Panc1 (cell line): ENCODE data around the gene ZNF526. TPM values are rescaled to one million over a fixed set of nuclear protein-coding genes. Genes with fewer than 3 reads are reported as not detected.

ENCODE experiments used
- ATAC-seq: fragments of 200-7000 bp; cut with Tn5 transposase; 2 replicates; pipeline ENCODE4 v1.9.1; 2020; ENCODE audit warnings: mild to moderate bottlenecking, moderate library complexity
- BruUV-seq: library from RNA; stranded (reverse); fragments of 400-500 nt; replicated peaks from 2 replicates; lab custom pipeline; 2021; lab: Mats Ljungman, UMichigan
- CTCF ChIA-PET: fragments of 300-600 bp; sonication (Branson Sonifier 250); formaldehyde crosslinking; loops from one replicate; lab custom pipeline; 2022; ENCODE audit warnings: antibody characterized with exemption; lab: Charles Lee
- POLR2A ChIA-PET: fragments of 300-600 bp; sonication (Branson Sonifier 250); formaldehyde crosslinking; loops from one replicate; lab custom pipeline; 2022; ENCODE audit warnings: antibody characterized with exemption; lab: Charles Lee
- DNase-seq: peaks from one replicate; pipeline ENCODE4 v3.0.0-alpha.2; 2010; ENCODE audit warnings: low read depth, low spot score
- H3K27ac ChIP-seq: 2 replicates; pipeline ENCODE4 v1.5.1; 2011; ENCODE audit warnings: mild to moderate bottlenecking, low read length, inconsistent platforms
- H3K27me3 ChIP-seq: fragments of 200-500 bp; sonication (Bioruptor generic); 2 replicates; pipeline ENCODE4 v1.6.0; 2014; ENCODE audit warnings: low read length, inconsistent platforms; ENCODE audit not compliant: control insufficient read depth, insufficient read depth
- H3K36me3 ChIP-seq: fragments of 200-500 bp; sonication (Bioruptor generic); 2 replicates; pipeline ENCODE4 v1.5.1; 2014; ENCODE audit warnings: inconsistent platforms, mild to moderate bottlenecking, low read length, moderate library complexity; ENCODE audit not compliant: control insufficient read depth, insufficient read depth
- H3K4me1 ChIP-seq: 2 replicates; pipeline ENCODE4 v1.5.1; 2011; ENCODE audit warnings: inconsistent platforms, mild to moderate bottlenecking, low read length, moderate library complexity; ENCODE audit not compliant: control insufficient read depth, insufficient read depth
- H3K4me3 ChIP-seq, 2 experiments: 2 replicates each; pipeline ENCODE4 v1.5.1; 2011 to 2012; ENCODE audit warnings: low read depth in 2 of 2, low read length in 2 of 2, mild to moderate bottlenecking in 2 of 2, inconsistent platforms in 1 of 2, moderate library complexity in 1 of 2
- H3K9me3 ChIP-seq: fragments of 200-500 bp; sonication (Bioruptor generic); 2 replicates; pipeline ENCODE4 v1.5.1; 2014; ENCODE audit warnings: low read depth, mild to moderate bottlenecking, inconsistent platforms, low read length, moderate library complexity; ENCODE audit not compliant: control insufficient read depth, insufficient read depth
- CTCF ChIP-seq: fragments of 450-650 bp; IDR thresholded peaks from 2 replicates; pipeline ENCODE4 v1.5.1; 2017; ENCODE audit warnings: mild to moderate bottlenecking
- POLR2AphosphoS5 ChIP-seq: IDR thresholded peaks from 2 replicates; pipeline ENCODE4 v1.6.1; 2012; ENCODE audit warnings: mild to moderate bottlenecking, low read depth, low read length, moderate library complexity
- REST ChIP-seq, 2 experiments: IDR thresholded peaks; 2 replicates each; pipeline ENCODE4 v1.6.1; 2011 to 2012; ENCODE audit warnings: low read depth in 2 of 2, control low read depth in 1 of 2, low read length in 1 of 2, mild to moderate bottlenecking in 1 of 2, moderate library complexity in 1 of 2; ENCODE audit not compliant: insufficient read depth in 1 of 2
- SIN3A ChIP-seq: IDR thresholded peaks from 2 replicates; pipeline ENCODE4 v1.6.1; 2012; ENCODE audit warnings: low read depth, mild to moderate bottlenecking, low read length, moderate library complexity, borderline replicate concordance; ENCODE audit not compliant: insufficient read depth
- TCF7L2 ChIP-seq: IDR thresholded peaks from 2 replicates; pipeline ENCODE4 v1.6.1; 2011; ENCODE audit warnings: mild to moderate bottlenecking, low read depth, low read length, inconsistent platforms
- in situ Hi-C: cut with HindIII; loops from 2 replicates; pipeline ENCODE4 v1.10.0; 2016; ENCODE audit warnings: low sequenced_read_pairs, low pct_unique_long_range_greater_than_20kb
- intact Hi-C: fragments of 100-400 bp; cut with micrococcal nuclease; formaldehyde crosslinking; loops from one replicate; pipeline ENCODE4 v1.10.0; 2022; ENCODE audit not compliant: unreplicated experiment
- total RNA-seq: library from RNA; stranded (reverse); gene quantifications from one replicate; pipeline ENCODE4 v1.2.1, GENCODE V29; 2021; ENCODE audit not compliant: unreplicated experiment

The ZNF526 gene
- total RNA-seq, 1 experiment from 2014 or later, result 10.5 TPM

GRCh38 chr19:42212886-42213285, 7.2 kb upstream of the ZNF526 start:
- no peaks in the 10 kb centered on the region; the same call in none of the 2 replicates for H3K36me3 ChIP-seq
- H3K27ac ChIP-seq, result no peak overlapping the region
- peaks cover 2% of the 10 kb centered on the region; the same call in 1 of the 2 replicates for H3K4me1 ChIP-seq
- in situ Hi-C loops (no loop called here), intact Hi-C loops (no loop called here)
- no peak overlapping the region for H3K4me3 ChIP-seq
- ChIA-PET CTCF (interaction anchor here (0.6 kb wide), 1 partner anchor 67 kb away, joined by 8 read pairs; no protein-coding TSS in a partner anchor), POLR2A (no interaction called here)
- ATAC-seq (no peak), DNase-seq (no peak)
- no peak for TF ChIP-seq SIN3A
- no peak for TF ChIP-seq POLR2AphosphoS5
- no peak for TF ChIP-seq REST (IDR thresholded peaks at IDR 0.05; ENCODE audit: insufficient read depth in 1 of 2, low read depth in 2 of 2, low read length in 1 of 2)
- TF ChIP-seq TCF7L2, result no peak
- TF ChIP-seq CTCF, result no peak
- no peaks in the 10 kb centered on the region for H3K27me3 ChIP-seq
- H3K9me3 ChIP-seq, result no peaks in the 10 kb centered on the region
- no TSS peak for BruUV-seq

- no peak overlapping the region for H3K27ac ChIP-seq
- POLR2A ChIA-PET, result no interaction called here
Observed at GRCh38 chr19:42214810-42215485, 5.2 kb upstream of the ZNF526 start.

More at GRCh38 chr19:42214810-42215485, 5.2 kb upstream of the ZNF526 start:
- intact Hi-C loops, result no loop called here
- DNase-seq (no peak), ATAC-seq (no peak)
- no TSS peak for BruUV-seq
- Histone ChIP-seq H3K27me3 (no peaks in the 10 kb centered on the region), H3K4me1 (peaks cover 8% of the 10 kb centered on the region; the same call in 1 of the 2 replicates), H3K36me3 (no peaks in the 10 kb centered on the region; the same call in none of the 2 replicates), H3K4me3 (no peak overlapping the region), H3K9me3 (no peaks in the 10 kb centered on the region)
- CTCF ChIA-PET, result no interaction called here
- no peak for TF ChIP-seq SIN3A
- no peak for TF ChIP-seq CTCF
- TF ChIP-seq TCF7L2, result no peak
- in situ Hi-C loops, result no loop called here
